ENCODE results near the gene XYLT2. TPM values are rescaled to one million over a fixed set of nuclear protein-coding genes. Genes with fewer than 3 reads are reported as not detected.
"Not testable (repeated sequence)": the region's sequence is repeated elsewhere in the genome, so short reads cannot be mapped to it uniquely, and the experiment has no call there.

The XYLT2 gene
- polyA plus RNA-seq, 2 of the 4 experiments (the other 2 are of a cell fraction) = 9.7 to 15.8 TPM

GRCh38 chr17:50312308-50312707 is 33.6 kb upstream of the XYLT2 start:
- DNase-seq (ENCODE audit: low read depth in 1 of 2, low spot score in 1 of 2) (no peak), ATAC-seq (no peak; a peak in 1 of 6 replicates), FAIRE-seq (no peak)
- POLR2A ChIA-PET = no interaction called here
- Histone ChIP-seq H3K4me2 (no peak overlapping the region), H3K27ac (no peak overlapping the region), H3K4me3 (no peak overlapping the region), H3K4me1 (no peaks in the 10 kb centered on the region), H3K9me3 (no peaks in the 10 kb centered on the region)
- TF ChIP-seq HDAC2 (IDR thresholded peaks at IDR 0.05) (no peak), FOXS1 (CRISPR knock-in tag; IDR thresholded peaks at IDR 0.05) (no peak), HOXA7 (CRISPR knock-in tag; IDR thresholded peaks at IDR 0.05) (no peak), POLR2AphosphoS2 (conservative IDR thresholded peaks at IDR 0.05; ENCODE audit: low read length) (no peak), USF2 (IDR thresholded peaks at IDR 0.05) (no peak), HES2 (IDR thresholded peaks at IDR 0.05) (no peak), ZFP36 (IDR thresholded peaks at IDR 0.05; ENCODE audit: borderline replicate concordance, partially characterized antibody) (no peak), JUN (IDR thresholded peaks at IDR 0.05) (no peak), RNF2 (IDR thresholded peaks at IDR 0.05; ENCODE audit: borderline replicate concordance, low read depth) (no peak), ZSCAN20 (CRISPR knock-in tag; IDR thresholded peaks at IDR 0.05) (no peak)
- CTCF ChIA-PET = interaction anchor here (0.8 to 46.2 kb wide), 12 partner anchors 8 to 285 kb away, joined by 3 to 1256 read pairs (median 3); partner anchors contain the start of genes COL1A1, LRRC59 and TMEM92
- WGBS (ENCODE audit: missing lambda C conversion rate) = 51% methylated on average over 5 of the region's 5 CpGs

- no peak for ATAC-seq
- Histone ChIP-seq H3K4me2 (no peak overlapping the region), H3K27ac (no peak overlapping the region), H3K4me1 (no peaks in the 10 kb centered on the region), H3K9me3 (no peaks in the 10 kb centered on the region), H3K4me3 (no peak overlapping the region)
- ChIA-PET CTCF (interaction anchor here (3.8 to 46.2 kb wide), 3 partner anchors 16 to 114 kb away, joined by 15 to 1256 read pairs (median 37); partner anchors contain the start of genes COL1A1 and TMEM92), POLR2A (no interaction called here)
- 35% methylated on average over 6 of the region's 6 CpGs for WGBS (ENCODE audit: missing lambda C conversion rate)
- no peak for FAIRE-seq
- DNase-seq (ENCODE audit: low read depth in 1 of 2, low spot score in 1 of 2) = no peak
- TF ChIP-seq RFX5 (IDR thresholded peaks at IDR 0.05) = no peak
- no peak for TF ChIP-seq HES2 (IDR thresholded peaks at IDR 0.05)
- TF ChIP-seq MYC (IDR thresholded peaks at IDR 0.05; ENCODE audit: borderline replicate concordance, low read length) = no peak
- TF ChIP-seq KDM1A (IDR thresholded peaks at IDR 0.05; ENCODE audit: low read depth) = no peak
- no peak for TF ChIP-seq E2F6 (IDR thresholded peaks at IDR 0.05; ENCODE audit: borderline replicate concordance, low read depth)
- TF ChIP-seq HOXA7 (CRISPR knock-in tag; IDR thresholded peaks at IDR 0.05) = no peak
- no peak for TF ChIP-seq HOXB13 (CRISPR knock-in tag; IDR thresholded peaks at IDR 0.05; ENCODE audit: low read depth)
- no peak for TF ChIP-seq FOSB (CRISPR knock-in tag; IDR thresholded peaks at IDR 0.05)
Measured at GRCh38 chr17:50314456-50315011, 31.4 kb upstream of the XYLT2 start.

- TF ChIP-seq POLR2AphosphoS2 (conservative IDR thresholded peaks at IDR 0.05; ENCODE audit: low read length) = no peak
- TF ChIP-seq ATOH8 (CRISPR knock-in tag; IDR thresholded peaks at IDR 0.05; ENCODE audit: low read depth) = no peak
- DNase-seq (ENCODE audit: low read depth in 1 of 2, low spot score in 1 of 2) (no peak), ATAC-seq (no peak), FAIRE-seq (no peak)
- ChIA-PET CTCF (interaction anchor here (0.6 to 46.2 kb wide), 9 partner anchors 10 to 228 kb away, joined by 3 to 1256 read pairs (median 4); partner anchors contain the start of genes COL1A1 and TMEM92), POLR2A (interaction anchor here (0.7 kb wide), 1 partner anchor 26 kb away, joined by 3 read pairs; no protein-coding TSS in a partner anchor)
- Histone ChIP-seq H3K9me3 (no peaks in the 10 kb centered on the region), H3K4me3 (no peak overlapping the region), H3K4me1 (no peaks in the 10 kb centered on the region), H3K27ac (no peak overlapping the region), H3K4me2 (no peak overlapping the region)
- WGBS (ENCODE audit: missing lambda C conversion rate) = 45% methylated on average over 3 of the region's 3 CpGs
Measured at GRCh38 chr17:50316016-50316587, 29.8 kb upstream of the XYLT2 start.

- WGBS (ENCODE audit: missing lambda C conversion rate) = 64% methylated on average over 2 of the region's 2 CpGs
- not testable (repeated sequence) for H3K4me3 ChIP-seq; H3K27ac ChIP-seq; FAIRE-seq; H3K9me3 ChIP-seq; ATAC-seq; H3K4me1 ChIP-seq; H3K4me2 ChIP-seq; DNase-seq (ENCODE audit: low read depth in 1 of 2, low spot score in 1 of 2)
- ChIA-PET CTCF (interaction anchor here (0.6 to 46.2 kb wide), 9 partner anchors 10 to 229 kb away, joined by 3 to 1256 read pairs (median 4); partner anchors contain the start of genes COL1A1 and TMEM92), POLR2A (interaction anchor here (0.7 kb wide), 1 partner anchor 27 kb away, joined by 3 read pairs; no protein-coding TSS in a partner anchor)
Measured at GRCh38 chr17:50316660-50317059, 29.3 kb upstream of the XYLT2 start.
